ENCODE measurements around the gene FADS3. TPM values are rescaled to one million over a fixed set of nuclear protein-coding genes. Genes with fewer than 3 reads are reported as not detected.

Gene FADS3
- total and polyA plus RNA-seq, 9 of the 15 experiments (the other 6 are each of a cell fraction or from before 2014, with no cell fraction given), result 0.97 to 148 (median 92.7) TPM

DNA sequence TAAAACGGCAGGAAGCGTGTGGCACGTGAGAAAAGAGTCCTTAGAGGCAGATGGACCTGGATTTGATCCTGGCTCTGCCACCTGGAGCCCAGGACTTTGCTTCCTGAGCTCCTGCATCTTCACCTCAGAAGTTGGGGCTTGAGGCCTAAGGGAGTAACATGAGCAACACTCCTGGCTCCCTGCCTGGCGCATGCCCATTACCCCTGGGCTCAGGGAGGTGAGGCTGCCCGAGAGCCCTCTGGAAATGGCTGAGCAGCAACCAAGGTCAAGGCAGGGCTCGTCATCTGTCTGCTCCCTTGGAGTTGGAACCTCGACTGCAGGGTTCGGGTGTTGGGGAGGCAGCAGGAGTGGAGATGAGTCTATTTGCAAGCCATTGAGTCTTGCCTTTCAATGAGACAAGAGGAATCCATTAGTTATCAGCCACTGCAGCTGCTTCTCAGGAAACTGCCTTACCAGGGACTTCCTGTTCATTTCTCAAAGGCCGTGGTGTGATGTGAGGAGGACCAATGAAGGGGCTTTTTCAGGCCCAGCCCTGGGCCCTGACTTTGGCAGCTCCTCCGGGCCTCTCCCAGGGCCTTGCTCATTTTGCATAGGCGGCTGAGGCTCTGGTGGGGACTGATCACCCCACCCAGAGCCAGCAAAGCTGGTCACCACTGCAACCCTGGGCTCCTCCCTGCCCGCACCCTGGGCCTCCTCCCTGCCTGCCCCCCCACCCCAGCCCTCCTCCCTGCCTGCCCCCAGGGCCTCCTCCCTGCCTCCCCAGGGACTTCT lies 56.9 kb downstream of the FADS3 start (continued):
- TF ChIP-seq, protein P1, sequence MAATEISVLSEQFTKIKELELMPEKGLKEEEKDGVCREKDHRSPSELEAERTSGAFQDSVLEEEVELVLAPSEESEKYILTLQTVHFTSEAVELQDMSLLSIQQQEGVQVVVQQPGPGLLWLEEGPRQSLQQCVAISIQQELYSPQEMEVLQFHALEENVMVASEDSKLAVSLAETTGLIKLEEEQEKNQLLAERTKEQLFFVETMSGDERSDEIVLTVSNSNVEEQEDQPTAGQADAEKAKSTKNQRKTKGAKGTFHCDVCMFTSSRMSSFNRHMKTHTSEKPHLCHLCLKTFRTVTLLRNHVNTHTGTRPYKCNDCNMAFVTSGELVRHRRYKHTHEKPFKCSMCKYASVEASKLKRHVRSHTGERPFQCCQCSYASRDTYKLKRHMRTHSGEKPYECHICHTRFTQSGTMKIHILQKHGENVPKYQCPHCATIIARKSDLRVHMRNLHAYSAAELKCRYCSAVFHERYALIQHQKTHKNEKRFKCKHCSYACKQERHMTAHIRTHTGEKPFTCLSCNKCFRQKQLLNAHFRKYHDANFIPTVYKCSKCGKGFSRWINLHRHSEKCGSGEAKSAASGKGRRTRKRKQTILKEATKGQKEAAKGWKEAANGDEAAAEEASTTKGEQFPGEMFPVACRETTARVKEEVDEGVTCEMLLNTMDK (IDR thresholded peaks at IDR 0.05; ENCODE audit: borderline replicate concordance, insufficient read depth, low read depth, low read length, poor library complexity, severe bottlenecking), result no peak
- TF ChIP-seq, protein P2, sequence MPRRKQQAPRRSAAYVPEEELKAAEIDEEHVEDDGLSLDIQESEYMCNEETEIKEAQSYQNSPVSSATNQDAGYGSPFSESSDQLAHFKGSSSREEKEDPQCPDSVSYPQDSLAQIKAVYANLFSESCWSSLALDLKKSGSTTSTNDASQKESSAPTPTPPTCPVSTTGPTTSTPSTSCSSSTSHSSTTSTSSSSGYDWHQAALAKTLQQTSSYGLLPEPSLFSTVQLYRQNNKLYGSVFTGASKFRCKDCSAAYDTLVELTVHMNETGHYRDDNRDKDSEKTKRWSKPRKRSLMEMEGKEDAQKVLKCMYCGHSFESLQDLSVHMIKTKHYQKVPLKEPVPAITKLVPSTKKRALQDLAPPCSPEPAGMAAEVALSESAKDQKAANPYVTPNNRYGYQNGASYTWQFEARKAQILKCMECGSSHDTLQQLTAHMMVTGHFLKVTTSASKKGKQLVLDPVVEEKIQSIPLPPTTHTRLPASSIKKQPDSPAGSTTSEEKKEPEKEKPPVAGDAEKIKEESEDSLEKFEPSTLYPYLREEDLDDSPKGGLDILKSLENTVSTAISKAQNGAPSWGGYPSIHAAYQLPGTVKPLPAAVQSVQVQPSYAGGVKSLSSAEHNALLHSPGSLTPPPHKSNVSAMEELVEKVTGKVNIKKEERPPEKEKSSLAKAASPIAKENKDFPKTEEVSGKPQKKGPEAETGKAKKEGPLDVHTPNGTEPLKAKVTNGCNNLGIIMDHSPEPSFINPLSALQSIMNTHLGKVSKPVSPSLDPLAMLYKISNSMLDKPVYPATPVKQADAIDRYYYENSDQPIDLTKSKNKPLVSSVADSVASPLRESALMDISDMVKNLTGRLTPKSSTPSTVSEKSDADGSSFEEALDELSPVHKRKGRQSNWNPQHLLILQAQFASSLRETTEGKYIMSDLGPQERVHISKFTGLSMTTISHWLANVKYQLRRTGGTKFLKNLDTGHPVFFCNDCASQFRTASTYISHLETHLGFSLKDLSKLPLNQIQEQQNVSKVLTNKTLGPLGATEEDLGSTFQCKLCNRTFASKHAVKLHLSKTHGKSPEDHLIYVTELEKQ (CRISPR knock-in tag; IDR thresholded peaks at IDR 0.05), result no peak
- TF ChIP-seq ZNF134 (CRISPR knock-in tag; conservative IDR thresholded peaks at IDR 0.05), result peak; percentile 33; the same call in 1 of the 2 replicates
- no peak for TF ChIP-seq CEBPB (tag; IDR thresholded peaks at IDR 0.05)
- no peak for TF ChIP-seq SIRT6 (IDR thresholded peaks at IDR 0.05; ENCODE audit: low read depth, low read length)
- no peak for TF ChIP-seq ZNF431 (CRISPR knock-in tag; IDR thresholded peaks at IDR 0.05)
- TF ChIP-seq, protein P3, sequence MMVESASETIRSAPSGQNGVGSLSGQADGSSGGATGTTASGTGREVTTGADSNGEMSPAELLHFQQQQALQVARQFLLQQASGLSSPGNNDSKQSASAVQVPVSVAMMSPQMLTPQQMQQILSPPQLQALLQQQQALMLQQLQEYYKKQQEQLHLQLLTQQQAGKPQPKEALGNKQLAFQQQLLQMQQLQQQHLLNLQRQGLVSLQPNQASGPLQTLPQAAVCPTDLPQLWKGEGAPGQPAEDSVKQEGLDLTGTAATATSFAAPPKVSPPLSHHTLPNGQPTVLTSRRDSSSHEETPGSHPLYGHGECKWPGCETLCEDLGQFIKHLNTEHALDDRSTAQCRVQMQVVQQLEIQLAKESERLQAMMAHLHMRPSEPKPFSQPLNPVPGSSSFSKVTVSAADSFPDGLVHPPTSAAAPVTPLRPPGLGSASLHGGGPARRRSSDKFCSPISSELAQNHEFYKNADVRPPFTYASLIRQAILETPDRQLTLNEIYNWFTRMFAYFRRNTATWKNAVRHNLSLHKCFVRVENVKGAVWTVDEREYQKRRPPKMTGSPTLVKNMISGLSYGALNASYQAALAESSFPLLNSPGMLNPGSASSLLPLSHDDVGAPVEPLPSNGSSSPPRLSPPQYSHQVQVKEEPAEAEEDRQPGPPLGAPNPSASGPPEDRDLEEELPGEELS (CRISPR knock-in tag; IDR thresholded peaks at IDR 0.05; ENCODE audit: borderline replicate concordance), result no peak; the same call in 1 of the 2 replicates
- TF ChIP-seq SP2 (IDR thresholded peaks at IDR 0.05; ENCODE audit: extremely low read depth, low read depth, low read length, poor library complexity, severe bottlenecking), result no peak
- no peak for TF ChIP-seq POU5F1 (IDR thresholded peaks at IDR 0.05; ENCODE audit: borderline replicate concordance, low read depth, low read length, partially characterized antibody)

Measured in K562 (cell line).